ENCODE data around the gene PPP2R2C. TPM values are rescaled to one million over a fixed set of nuclear protein-coding genes. Genes with fewer than 3 reads are reported as not detected.

The PPP2R2C gene
- total and polyA plus RNA-seq, 2 of the 4 experiments (the other 2 are of a cell fraction): 0.03 TPM; not detected in 1

GRCh38 chr4:6271206-6271605 is 201.2 kb downstream of the PPP2R2C start:
- Histone ChIP-seq H3K18ac (ENCODE audit: low read depth, low read length) (no peak overlapping the region), H2BK15ac (ENCODE audit: low read depth, low read length) (peak overlapping the region; percentile 22; the same call in 1 of the 3 replicates), H3K9ac (ENCODE audit: low read depth, low read length) (no peak overlapping the region), H2BK5ac (ENCODE audit: low read depth, low read length, poor library complexity, severe bottlenecking) (no peak overlapping the region), H3K4me2 (ENCODE audit: low read depth, low read length) (peak overlapping the region; percentile 75; the same call in 1 of the 2 replicates), H2AK5ac (ENCODE audit: low read depth, low read length) (peak overlapping the region; percentile 61; the same call in 1 of the 2 replicates), H3K27me3 (ENCODE audit: control insufficient read depth, insufficient read depth, low read length) (peaks cover 2% of the 10 kb centered on the region; the same call in 1 of the 2 replicates), H3K9me1 (ENCODE audit: insufficient read depth, low read length) (peaks cover 18% of the 10 kb centered on the region), H4K91ac (ENCODE audit: insufficient read depth, low read depth, low read length) (peak overlapping the region; percentile 18; the same call in 1 of the 2 replicates), H4K8ac (ENCODE audit: low read depth in 2 of 2, low read length in 2 of 2) (no peak overlapping the region; a peak in 1 of 4 replicates), H3K36me3 (ENCODE audit: control insufficient read depth, insufficient read depth, low read length) (peaks cover 3% of the 10 kb centered on the region; the same call in 1 of the 2 replicates), H4K20me1 (ENCODE audit: insufficient read depth, low read length) (peaks cover 39% of the 10 kb centered on the region), H3K56ac (ENCODE audit: extremely low read depth, insufficient read depth, low read length) (no peak overlapping the region), H3K23ac (ENCODE audit: low read depth, low read length) (0 out of 2 replicates have a peak overlapping the region, but pooled peaks have one; percentile 65), H3K9me3 (ENCODE audit: control insufficient read depth, insufficient read depth, low read length) (no peaks in the 10 kb centered on the region), H3K4ac (ENCODE audit: low read depth, low read length) (peak overlapping the region; percentile 65; the same call in 1 of the 2 replicates), H2BK120ac (ENCODE audit: low read depth, low read length) (no peak overlapping the region), H3K27ac (ENCODE audit: insufficient read depth, low read length) (no peak overlapping the region; the same call in 1 of the 2 replicates), H3K4me3 (ENCODE audit: insufficient read depth, low read depth, low read length) (no peak overlapping the region), H4K5ac (ENCODE audit: low read depth, low read length) (no peak overlapping the region), H2AFZ (replicated peaks; ENCODE audit: low read length, poor library complexity) (no peak overlapping the region), H3K4me1 (ENCODE audit: control insufficient read depth, insufficient read depth, low read length) (peaks cover 29% of the 10 kb centered on the region), H3K14ac (replicated peaks; ENCODE audit: low read depth, low read length) (no peak overlapping the region), H3K79me1 (ENCODE audit: low read depth in 1 of 2, low read length in 2 of 2) (peaks cover 22 to 52% of the 10 kb centered on the region in 2 experiments), H2BK20ac (ENCODE audit: low read depth, low read length) (no peak overlapping the region), H2AK9ac (replicated peaks; ENCODE audit: low read depth, low read length, poor library complexity) (peak overlapping the region; percentile 70)
- BruUV-seq (replicated peaks): no TSS peak
- in situ Hi-C loops (cut with MboI; ENCODE audit: low sequenced_read_pairs): no loop called here
- ChIA-PET CTCF (no interaction called here), POLR2A (ENCODE audit: unreplicated experiment) (interaction anchor here (0.6 kb wide), 1 partner anchor 35 kb away, joined by 3 read pairs; no protein-coding TSS in a partner anchor)
- ATAC-seq (ENCODE audit: low read depth) (no peak), DNase-seq (no peak)
- WGBS, 2 experiments (ENCODE audit: extremely low coverage in 2 of 2, insufficient read length in 1 of 2): 80% methylated on average over 3 of the region's 9 CpGs; no CpG with 5 or more reads in 1 of the 2 experiments
- TF ChIP-seq POLR2A (IDR thresholded peaks at IDR 0.05; ENCODE audit: low read depth, low read length) (no peak), CEBPB (IDR thresholded peaks at IDR 0.05; ENCODE audit: low read depth, low read length) (no peak), MAFK (IDR thresholded peaks at IDR 0.05; ENCODE audit: low read depth, low read length) (no peak), CHD1 (IDR thresholded peaks at IDR 0.05; ENCODE audit: low read depth, low read length) (no peak), RAD21 (IDR thresholded peaks at IDR 0.05; ENCODE audit: low read length) (no peak), USF2 (IDR thresholded peaks at IDR 0.05; ENCODE audit: low read depth, low read length) (no peak), SMC3 (IDR thresholded peaks at IDR 0.05; ENCODE audit: low read depth, low read length) (no peak), MAZ (IDR thresholded peaks at IDR 0.05; ENCODE audit: borderline replicate concordance, low read depth, low read length) (no peak), MXI1 (IDR thresholded peaks at IDR 0.05; ENCODE audit: borderline replicate concordance, low read depth, low read length) (no peak), CTCF (conservative IDR thresholded peaks at IDR 0.05; ENCODE audit: low read depth, low read length) (no peak), BHLHE40 (IDR thresholded peaks at IDR 0.05; ENCODE audit: low read depth, low read length) (no peak), FOS (IDR thresholded peaks at IDR 0.05; ENCODE audit: low read depth, low read length) (no peak), NFE2L2 (IDR thresholded peaks at IDR 0.05; ENCODE audit: low read depth, low read length) (no peak), RCOR1 (IDR thresholded peaks at IDR 0.05; ENCODE audit: insufficient replicate concordance, low read length) (no peak), RFX5 (IDR thresholded peaks at IDR 0.05; ENCODE audit: low read depth, low read length) (no peak), ELK1 (IDR thresholded peaks at IDR 0.05; ENCODE audit: borderline replicate concordance, low read depth, low read length) (no peak)
- dilution Hi-C loops (cut with HindIII; ENCODE audit: low sequenced_read_pairs, unreplicated experiment): no loop called here
- intact Hi-C loops (cut with micrococcal nuclease): no loop called here

All from IMR-90 (cell line).